ENCODE data around the gene TBC1D10A. TPM values are rescaled to one million over a fixed set of nuclear protein-coding genes. Genes with fewer than 3 reads are reported as not detected.

Gene TBC1D10A
- polyA plus RNA-seq, 3 donors from 2014 or later, result 46.2 to 59.9 (median 49.2) TPM

- H3K4me3 Mint-ChIP-seq, result peak overlapping the region in 1 of 5 donors; percentile 14
- H3K9me3 Mint-ChIP-seq, result peaks cover 0 to 1% (median 0%) of the 10 kb centered on the region in 6 donors
- peaks cover 4 to 13% (median 6%) of the 10 kb centered on the region in 3 donors for H3K27me3 Mint-ChIP-seq (ENCODE audit: low read depth in 3 of 3)
- peaks cover 17 to 26% of the 10 kb centered on the region in 2 donors for H3K4me1 Mint-ChIP-seq
- no peaks in the 10 kb centered on the region for H3K36me3 Mint-ChIP-seq
- peak overlapping the region in 2 of 6 donors; percentile 53 to 70 for H3K27ac Mint-ChIP-seq
- no peak for DNase-seq
Observed at GRCh38 chr22:30252411-30253204, 74.1 kb downstream of the TBC1D10A start.

- Mint-ChIP-seq H3K36me3 (no peaks in the 10 kb centered on the region), H3K27me3 (ENCODE audit: low read depth in 3 of 3) (peaks cover 4 to 14% (median 10%) of the 10 kb centered on the region in 3 donors), H3K4me1 (peaks cover 24 to 35% of the 10 kb centered on the region in 2 donors), H3K27ac (no peak overlapping the region), H3K4me3 (no peak overlapping the region), H3K9me3 (peaks cover 0 to 1% (median 0%) of the 10 kb centered on the region in 6 donors)
- no peak for DNase-seq
Observed at GRCh38 chr22:30251711-30252110, 75.0 kb downstream of the TBC1D10A start.

GRCh38 chr22:30250661-30251267 is 76.0 kb downstream of the TBC1D10A start:
- Mint-ChIP-seq H3K27me3 (ENCODE audit: low read depth in 3 of 3) (peaks cover 4 to 20% (median 8%) of the 10 kb centered on the region in 3 donors), H3K9me3 (peaks cover 0 to 1% (median 0%) of the 10 kb centered on the region in 6 donors), H3K4me3 (no peak overlapping the region), H3K36me3 (no peaks in the 10 kb centered on the region), H3K4me1 (peaks cover 29 to 45% of the 10 kb centered on the region in 2 donors), H3K27ac (no peak overlapping the region)
- no peak for DNase-seq

- Mint-ChIP-seq H3K9me3 (no peaks in the 10 kb centered on the region), H3K27ac (peak overlapping the region in 1 of 6 donors; percentile 26), H3K36me3 (no peaks in the 10 kb centered on the region), H3K4me1 (peaks cover 32 to 51% of the 10 kb centered on the region in 2 donors), H3K4me3 (no peak overlapping the region), H3K27me3 (ENCODE audit: low read depth in 3 of 3) (peaks cover 4 to 19% (median 8%) of the 10 kb centered on the region in 3 donors)
- DNase-seq, result no peak
Observed at GRCh38 chr22:30250039-30250565, 76.6 kb downstream of the TBC1D10A start.

- H3K4me1 Mint-ChIP-seq, result peaks cover 32 to 57% of the 10 kb centered on the region in 2 donors
- no peak for DNase-seq
- H3K27ac Mint-ChIP-seq, result peak overlapping the region in 1 of 6 donors; percentile 26
- peaks cover 4 to 20% (median 10%) of the 10 kb centered on the region in 3 donors for H3K27me3 Mint-ChIP-seq (ENCODE audit: low read depth in 3 of 3)
- H3K9me3 Mint-ChIP-seq, result no peaks in the 10 kb centered on the region
- no peak overlapping the region for H3K4me3 Mint-ChIP-seq
- H3K36me3 Mint-ChIP-seq, result no peaks in the 10 kb centered on the region
Observed at GRCh38 chr22:30249049-30250038, 77.4 kb downstream of the TBC1D10A start.

- Mint-ChIP-seq H3K27ac (peak overlapping the region in 3 of 6 donors; percentile 19 to 83 (median 32)), H3K36me3 (no peaks in the 10 kb centered on the region), H3K27me3 (ENCODE audit: low read depth in 3 of 3) (peaks cover 4 to 20% (median 10%) of the 10 kb centered on the region in 3 donors), H3K9me3 (no peaks in the 10 kb centered on the region), H3K4me1 (peaks cover 35 to 58% of the 10 kb centered on the region in 2 donors), H3K4me3 (peak overlapping the region in 3 of 5 donors; percentile 46 to 50 (median 47))
- no peak for DNase-seq
Observed at GRCh38 chr22:30248484-30248883, 78.3 kb downstream of the TBC1D10A start.

GRCh38 chr22:30247974-30248373 is 78.8 kb downstream of the TBC1D10A start:
- peaks cover 34 to 56% of the 10 kb centered on the region in 2 donors for H3K4me1 Mint-ChIP-seq
- peaks cover 4 to 20% (median 10%) of the 10 kb centered on the region in 3 donors for H3K27me3 Mint-ChIP-seq (ENCODE audit: low read depth in 3 of 3)
- peak overlapping the region in 2 of 6 donors; percentile 19 to 34 for H3K27ac Mint-ChIP-seq
- no peaks in the 10 kb centered on the region for H3K36me3 Mint-ChIP-seq
- H3K9me3 Mint-ChIP-seq, result no peaks in the 10 kb centered on the region
- no peak for DNase-seq
- peak overlapping the region in 3 of 5 donors; percentile 46 to 50 (median 47) for H3K4me3 Mint-ChIP-seq

- Mint-ChIP-seq H3K4me1 (peaks cover 30 to 52% of the 10 kb centered on the region in 2 donors), H3K36me3 (no peaks in the 10 kb centered on the region), H3K27ac (peak overlapping the region in 1 of 6 donors; percentile 34), H3K4me3 (peak overlapping the region in 2 of 5 donors; percentile 50 to 70), H3K9me3 (no peaks in the 10 kb centered on the region), H3K27me3 (ENCODE audit: low read depth in 3 of 3) (peaks cover 6 to 20% (median 10%) of the 10 kb centered on the region in 3 donors)
- DNase-seq, result no peak
Observed at GRCh38 chr22:30247561-30247960, 79.2 kb downstream of the TBC1D10A start.

- Mint-ChIP-seq H3K27ac (peak overlapping the region in 2 of 6 donors; percentile 45 to 66), H3K36me3 (no peaks in the 10 kb centered on the region), H3K27me3 (ENCODE audit: low read depth in 3 of 3) (peaks cover 6 to 20% (median 10%) of the 10 kb centered on the region in 3 donors)
Observed at GRCh38 chr22:30246814-30247376, 79.8 kb downstream of the TBC1D10A start.

GRCh38 chr22:30245985-30246813 is 80.5 kb downstream of the TBC1D10A start, which contains the start of gene LIF:
Gene LIF (minus strand): TSS chr22:30246759. CDS start chr22:30246695, 64 bp downstream.
- no peaks in the 10 kb centered on the region for H3K36me3 Mint-ChIP-seq
- H3K4me1 Mint-ChIP-seq, result peaks cover 29 to 45% of the 10 kb centered on the region in 2 donors
- H3K4me3 Mint-ChIP-seq, result peak within 1 kb of the TSS; percentile 76 to 87 (median 81)
- peaks cover 6 to 20% (median 10%) of the 10 kb centered on the region in 3 donors for H3K27me3 Mint-ChIP-seq (ENCODE audit: low read depth in 3 of 3)
- peak within 1 kb of the TSS in 4 of 6 donors; percentile 11 to 82 (median 60) for H3K27ac Mint-ChIP-seq
- peak; percentile 38 to 59 (median 52) for DNase-seq
- H3K9me3 Mint-ChIP-seq, result no peaks in the 10 kb centered on the region

More at GRCh38 chr22:30246814-30247376, 79.8 kb downstream of the TBC1D10A start:
- no peak for DNase-seq
- Mint-ChIP-seq H3K4me1 (peaks cover 29 to 45% of the 10 kb centered on the region in 2 donors), H3K9me3 (no peaks in the 10 kb centered on the region), H3K4me3 (peak overlapping the region; percentile 50 to 76 (median 66))

GRCh38 chr22:30245181-30245984 is 81.4 kb downstream of the TBC1D10A start:
- DNase-seq, result no peak
- Mint-ChIP-seq H3K36me3 (no peaks in the 10 kb centered on the region), H3K4me1 (peaks cover 29 to 45% of the 10 kb centered on the region in 2 donors), H3K27me3 (ENCODE audit: low read depth in 3 of 3) (peaks cover 6 to 20% (median 12%) of the 10 kb centered on the region in 3 donors), H3K4me3 (peak overlapping the region; percentile 52 to 86 (median 81)), H3K9me3 (no peaks in the 10 kb centered on the region), H3K27ac (peak overlapping the region in 1 of 6 donors; percentile 62)

All from immature natural killer cell (primary cell).